Upper lobe of left lung (tissue), 4 donors: ENCODE results near the gene CRTC3.

Experiments used
- CTCF ChIP-seq, 6 experiments: fragments of 450-650 bp in 4 of 6; fragments of 200-600 bp in 2 of 6; sonication (generic) in 2 of 6; IDR thresholded peaks; one replicate each; pipeline ENCODE4 v1.5.1; 2016 to 2019; ENCODE audit warnings: antibody characterized with exemption in 6 of 6
- POLR2A ChIP-seq, 4 donors: fragments of 450-650 bp; IDR thresholded peaks; one replicate each; pipeline ENCODE4 v1.5.1; 2016 to 2017; ENCODE audit warnings: antibody characterized with exemption in 4 of 4, mild to moderate bottlenecking in 2 of 4
- POLR2AphosphoS5 ChIP-seq, 2 donors: sonication (generic); formaldehyde crosslinking; IDR thresholded peaks; one replicate each; pipeline ENCODE4 v1.5.1; 2017; ENCODE audit warnings: antibody characterized with exemption in 2 of 2

- no peak for TF ChIP-seq CTCF (IDR thresholded peaks at IDR 0.05)
- TF ChIP-seq POLR2A (IDR thresholded peaks at IDR 0.05): no peak
- no peak for TF ChIP-seq POLR2AphosphoS5 (IDR thresholded peaks at IDR 0.05)
These were observed 9.4 kb upstream of the CRTC3 start for GRCh38 chr15:90520365-90520764.
